GM21529 (cell line): Measurements from ENCODE around the gene MAP4K5.

ENCODE experiments used
- ATAC-seq: cut with Tn5 transposase; IDR thresholded peaks from one replicate; pipeline ENCODE4 v1.9.1; 2021; ENCODE audit not compliant: unreplicated experiment

MAP4K5 gene

GRCh38 chr14:50403419-50403818 lies 128.9 kb downstream of the MAP4K5 start:
- peak; percentile 61 for ATAC-seq

- no peak for ATAC-seq
Observed at GRCh38 chr14:50402965-50403364, 129.4 kb downstream of the MAP4K5 start.

DNA sequence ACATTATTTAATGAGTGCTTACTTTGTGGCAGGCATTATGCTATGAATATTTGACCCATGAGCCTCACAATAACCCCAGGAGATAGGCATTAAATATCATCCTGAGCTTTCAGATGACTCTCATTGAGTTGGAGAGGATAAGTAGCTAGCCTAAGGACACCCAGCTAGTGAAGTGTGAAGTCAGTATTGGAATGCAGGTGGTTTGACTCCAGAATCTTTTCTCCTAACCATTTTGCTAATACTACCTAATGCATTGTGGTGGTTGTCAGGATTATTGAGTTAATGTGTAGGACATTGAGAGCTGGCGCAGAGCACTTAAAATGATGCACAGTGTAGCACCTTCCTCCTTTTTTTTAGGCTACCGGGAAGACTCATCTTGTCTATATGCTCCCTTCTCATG lies 131.9 kb downstream of the MAP4K5 start:
- ATAC-seq = no peak

DNA sequence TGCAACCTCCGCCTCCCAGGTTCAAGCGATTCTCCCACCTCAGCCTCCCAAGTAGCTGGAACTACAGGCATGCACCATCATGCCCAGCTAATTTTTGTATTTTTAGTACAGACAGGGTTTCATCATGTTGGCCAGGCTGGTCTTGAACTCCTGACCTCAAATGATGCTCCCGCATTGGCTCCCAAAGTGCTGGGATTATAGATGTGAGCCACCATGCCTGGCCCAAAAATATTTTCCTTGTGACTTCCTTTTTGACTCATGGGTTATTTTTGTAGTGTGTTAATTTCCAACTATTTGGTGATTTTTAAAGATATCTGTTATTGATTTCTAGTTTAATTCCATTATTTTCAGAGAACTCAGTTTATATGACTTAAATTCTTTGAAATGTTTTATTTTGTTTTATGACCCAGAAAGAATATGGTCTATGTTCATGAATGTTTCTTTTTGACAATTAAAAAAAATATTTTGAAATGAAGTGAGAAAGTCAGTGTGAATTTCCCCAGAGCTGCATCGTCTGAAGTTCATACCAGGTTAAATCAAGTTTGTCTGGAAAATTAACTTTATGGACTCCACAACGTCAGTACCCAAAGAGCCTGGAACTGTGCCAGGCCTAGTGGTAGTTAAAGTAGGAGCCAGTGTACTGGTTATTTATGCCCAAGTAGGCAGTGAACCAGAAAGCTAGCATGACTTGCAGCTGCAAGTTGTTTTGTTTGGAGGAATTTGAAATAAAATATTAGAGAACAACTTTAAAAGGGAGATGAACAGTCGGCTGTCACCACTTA lies 132.9 kb downstream of the MAP4K5 start:
- no peak for ATAC-seq

DNA sequence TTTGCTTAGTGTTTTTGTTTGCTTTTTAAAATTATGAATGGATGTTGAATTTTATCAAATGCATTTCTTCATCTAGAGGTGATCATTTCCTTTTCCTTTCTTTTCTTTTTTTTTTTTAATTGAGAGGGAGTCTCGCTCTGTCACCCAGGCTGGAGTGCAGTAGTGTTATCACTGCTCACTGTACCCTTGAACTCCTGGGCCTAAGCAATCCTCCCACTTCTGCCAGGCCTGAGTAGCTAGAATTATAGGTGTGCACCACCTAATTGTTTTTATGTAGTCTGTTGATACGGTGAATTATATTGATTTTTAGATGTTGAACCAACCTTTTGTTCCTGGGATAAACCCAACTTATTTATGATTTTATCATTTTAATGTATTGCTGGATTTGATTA lies 134.2 kb downstream of the MAP4K5 start:
- no peak for ATAC-seq

GRCh38 chr14:50397390-50398188 lies 134.8 kb downstream of the MAP4K5 start:
- ATAC-seq = no peak

- peak; percentile 65 for ATAC-seq
Observed at GRCh38 chr14:50396631-50397389, 135.6 kb downstream of the MAP4K5 start, which contains the start of gene CDKL1. Gene CDKL1, minus strand, starts transcription at chr14:50396881. Its CDS starts 1,013 bp downstream, at chr14:50395868.

GRCh38 chr14:50395448-50395847 lies 136.9 kb downstream of the MAP4K5 start:
- ATAC-seq = no peak

DNA sequence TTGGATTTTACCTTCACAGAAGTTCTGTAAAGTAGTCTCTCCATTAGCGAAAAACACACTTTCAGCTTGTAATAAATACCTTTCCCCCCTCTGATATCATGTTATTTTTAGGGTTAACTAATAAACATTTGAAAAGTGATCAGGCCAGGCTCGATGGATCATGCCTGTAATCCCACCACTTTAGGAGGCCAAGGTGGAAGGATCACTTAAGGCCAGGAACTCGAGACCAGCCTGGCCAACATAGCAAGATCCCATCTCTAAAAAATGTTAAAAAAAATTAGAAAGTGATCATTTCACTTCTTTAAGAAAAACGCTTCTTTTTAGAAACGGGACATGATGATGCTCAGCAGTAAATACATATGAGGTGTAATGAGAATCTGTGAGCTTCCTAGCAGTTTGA lies 137.7 kb downstream of the MAP4K5 start:
- ATAC-seq = no peak

GRCh38 chr14:50389668-50390441 lies 142.5 kb downstream of the MAP4K5 start:
- no peak for ATAC-seq

DNA sequence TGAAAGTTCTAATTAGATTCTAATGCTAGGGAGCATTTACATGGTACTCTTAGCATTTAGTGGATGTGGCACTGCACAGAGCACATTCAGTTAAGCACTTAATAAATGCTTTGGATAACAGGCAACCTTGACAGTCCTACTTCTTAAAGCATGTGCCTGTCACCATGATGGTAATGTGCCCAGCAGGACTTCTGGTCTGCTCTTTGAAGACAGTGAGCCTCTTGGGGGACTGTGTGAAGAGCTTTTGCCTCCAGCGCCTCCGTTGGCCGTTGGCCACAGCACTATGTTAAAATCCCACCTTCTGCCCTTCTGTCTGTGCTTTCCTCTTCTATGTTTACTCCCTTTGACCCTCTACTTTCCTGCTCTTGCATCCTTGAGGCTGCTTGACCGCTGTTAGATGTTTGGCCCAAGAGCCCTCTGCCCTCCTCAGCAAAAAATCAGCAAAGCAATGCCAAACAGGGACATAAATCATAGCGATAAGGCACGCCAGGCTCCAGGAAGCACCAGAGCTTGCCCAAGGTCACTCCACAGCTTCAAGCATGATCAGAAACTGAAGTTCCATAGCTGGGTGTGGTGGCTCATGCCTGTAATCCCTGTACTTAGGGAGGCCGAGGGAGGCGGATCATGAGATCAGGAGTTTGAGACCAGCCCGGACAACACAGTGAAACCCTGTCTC lies 144.0 kb downstream of the MAP4K5 start:
- ATAC-seq = no peak

GRCh38 chr14:50387548-50387947 lies 144.8 kb downstream of the MAP4K5 start:
- ATAC-seq = no peak

- no peak for ATAC-seq
Observed at GRCh38 chr14:50383618-50384225, 148.6 kb downstream of the MAP4K5 start.

- ATAC-seq = no peak
Observed at GRCh38 chr14:50381823-50382287, 150.5 kb downstream of the MAP4K5 start.

- no peak for ATAC-seq
Observed at GRCh38 chr14:50381008-50381407, 151.4 kb downstream of the MAP4K5 start.

GRCh38 chr14:50380455-50380854 lies 151.9 kb downstream of the MAP4K5 start:
- ATAC-seq = no peak

DNA sequence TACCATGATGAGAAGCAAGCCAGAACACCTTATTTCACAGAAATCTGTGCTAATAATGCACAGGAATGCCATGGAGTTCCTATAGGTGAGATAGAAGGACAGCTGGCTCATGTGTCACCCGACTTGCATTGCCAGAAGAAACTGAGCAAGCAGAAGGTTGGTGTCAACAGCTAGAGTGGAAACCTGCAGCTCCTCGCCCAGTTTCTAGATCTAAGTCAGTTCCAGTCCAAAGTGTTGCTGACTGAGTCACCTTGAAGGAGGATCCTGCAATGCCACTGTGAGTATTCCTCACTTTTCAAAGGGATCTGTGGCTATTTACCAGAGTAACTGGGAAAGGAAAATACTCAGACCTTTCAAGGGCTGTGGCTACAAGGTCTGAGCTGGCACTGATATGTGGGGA lies 152.8 kb downstream of the MAP4K5 start:
- ATAC-seq = no peak

GRCh38 chr14:50377550-50378085 lies 154.8 kb downstream of the MAP4K5 start:
- ATAC-seq = no peak

DNA sequence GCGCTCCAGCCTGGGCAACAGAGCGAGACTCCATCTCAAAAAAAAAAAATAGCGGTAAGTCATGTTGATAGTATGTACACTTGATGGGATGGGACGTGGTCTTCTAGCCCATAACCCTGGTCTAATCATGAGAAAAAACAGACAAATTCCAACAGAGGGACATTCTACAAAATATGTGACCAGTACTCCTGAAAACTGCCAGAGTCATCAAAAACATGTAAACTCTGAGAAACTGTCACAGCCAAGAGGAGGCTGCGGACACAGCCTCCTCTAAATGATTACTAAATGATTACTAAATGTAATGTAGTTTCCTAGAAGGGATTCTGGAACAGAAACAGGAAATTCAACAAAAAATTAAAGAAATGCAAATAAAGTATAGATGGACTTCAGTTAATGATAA lies 156.6 kb downstream of the MAP4K5 start:
- ATAC-seq = no peak
